ENCODE measurements around the gene NDE1.
A peak's percentile ranks its signal among the peaks of the same experiment; 100 is the strongest.
"Not testable (repeated sequence)": the region's sequence is repeated elsewhere in the genome, so short reads cannot be mapped to it uniquely, and the experiment has no call there.

Gene NDE1

GRCh38 chr16:15605839-15606517, 44.1 kb upstream of the NDE1 start:
- Histone ChIP-seq H3K4me3 (ENCODE audit: low read depth in 1 of 2, low read length in 1 of 2) (no peak overlapping the region), H3K27ac (peak overlapping the region; percentile 77), H3K36me3 (peaks cover 97% of the 10 kb centered on the region), H3K9me3 (no peaks in the 10 kb centered on the region), H3K27me3 (no peaks in the 10 kb centered on the region), H3K4me1 (ENCODE audit: control insufficient read depth in 1 of 2, insufficient read depth in 1 of 2, low read depth in 1 of 2, low read length in 1 of 2) (peaks cover 0 to 15% of the 10 kb centered on the region in 2 experiments)
- no peak for TF ChIP-seq CTCF (IDR thresholded peaks at IDR 0.05)

GRCh38 chr16:15606518-15607220, 43.4 kb upstream of the NDE1 start:
- H3K36me3 ChIP-seq: peaks cover 97% of the 10 kb centered on the region
- peak overlapping the region; percentile 77 for H3K27ac ChIP-seq
- H3K4me1 ChIP-seq (ENCODE audit: control insufficient read depth in 1 of 2, insufficient read depth in 1 of 2, low read depth in 1 of 2, low read length in 1 of 2): peaks cover 0 to 9% of the 10 kb centered on the region in 2 experiments
- no peak for TF ChIP-seq CTCF (IDR thresholded peaks at IDR 0.05)
- no peak overlapping the region for H3K4me3 ChIP-seq (ENCODE audit: low read depth in 1 of 2, low read length in 1 of 2)
- no peaks in the 10 kb centered on the region for H3K27me3 ChIP-seq
- H3K9me3 ChIP-seq: no peaks in the 10 kb centered on the region

GRCh38 chr16:15607221-15607699, 42.8 kb upstream of the NDE1 start:
- H3K36me3 ChIP-seq: peaks cover 98% of the 10 kb centered on the region
- peak overlapping the region; percentile 77 for H3K27ac ChIP-seq
- not testable (repeated sequence) for H3K27me3 ChIP-seq; H3K4me1 ChIP-seq (ENCODE audit: control insufficient read depth in 1 of 2, insufficient read depth in 1 of 2, low read depth in 1 of 2, low read length in 1 of 2); H3K4me3 ChIP-seq (ENCODE audit: low read depth in 1 of 2, low read length in 1 of 2); H3K9me3 ChIP-seq

GRCh38 chr16:15607700-15608396, 42.2 kb upstream of the NDE1 start:
- TF ChIP-seq CTCF (IDR thresholded peaks at IDR 0.05): no peak
- H3K9me3 ChIP-seq: no peaks in the 10 kb centered on the region
- peaks cover 0 to 9% of the 10 kb centered on the region in 2 experiments for H3K4me1 ChIP-seq (ENCODE audit: control insufficient read depth in 1 of 2, insufficient read depth in 1 of 2, low read depth in 1 of 2, low read length in 1 of 2)
- peaks cover 100% of the 10 kb centered on the region for H3K36me3 ChIP-seq
- H3K27ac ChIP-seq: peak overlapping the region; percentile 77
- H3K4me3 ChIP-seq (ENCODE audit: low read depth in 1 of 2, low read length in 1 of 2): no peak overlapping the region
- no peaks in the 10 kb centered on the region for H3K27me3 ChIP-seq

- Histone ChIP-seq H3K36me3 (peaks cover 100% of the 10 kb centered on the region), H3K4me1 (ENCODE audit: control insufficient read depth in 1 of 2, insufficient read depth in 1 of 2, low read depth in 1 of 2, low read length in 1 of 2) (peaks cover 0 to 9% of the 10 kb centered on the region in 2 experiments), H3K27ac (peak overlapping the region; percentile 9), H3K9me3 (no peaks in the 10 kb centered on the region), H3K4me3 (ENCODE audit: low read depth in 1 of 2, low read length in 1 of 2) (no peak overlapping the region), H3K27me3 (no peaks in the 10 kb centered on the region)
- TF ChIP-seq CTCF (IDR thresholded peaks at IDR 0.05): no peak
Observed at GRCh38 chr16:15608398-15609285, 41.4 kb upstream of the NDE1 start.
